Stimulated activated naive CD8-positive, alpha-beta T cell treated with anti-CD3 and anti-CD28 coated beads, Interleukin-15, amount 100 ng/mL, for 72 hours (primary cell): ENCODE results near the gene REEP2.

Source experiments
- ATAC-seq: fragments of 150-1000 bp; cut with Tn5 transposase; 2 replicates; pipeline ENCODE4 v1.10.0; 2021; ENCODE audit warnings: mild to moderate bottlenecking, moderate library complexity
- DNase-seq, 2 donors: peaks; one replicate each; pipeline ENCODE4 v3.0.0; 2021 to 2022
- H3K27ac Mint-ChIP-seq, 2 donors: one replicate each; pipeline ENCODE4 v1.8.0; 2022; ENCODE audit warnings: mild to moderate bottlenecking in 2 of 2, mixed read lengths in 2 of 2, moderate library complexity in 2 of 2
- H3K27me3 Mint-ChIP-seq: one replicate; pipeline ENCODE4 v1.8.0; 2022; ENCODE audit warnings: mixed read lengths
- H3K4me1 Mint-ChIP-seq: one replicate; pipeline ENCODE4 v1.8.0; 2022; ENCODE audit warnings: mild to moderate bottlenecking, mixed read lengths
- H3K4me3 Mint-ChIP-seq, 2 donors: one replicate each; pipeline ENCODE4 v1.8.0; 2022; ENCODE audit warnings: mild to moderate bottlenecking in 2 of 2, mixed read lengths in 2 of 2, moderate library complexity in 1 of 2
- H3K9me3 Mint-ChIP-seq, 2 donors: one replicate each; pipeline ENCODE4 v1.8.0; 2022; ENCODE audit warnings: mixed read lengths in 2 of 2

The REEP2 gene

DNA sequence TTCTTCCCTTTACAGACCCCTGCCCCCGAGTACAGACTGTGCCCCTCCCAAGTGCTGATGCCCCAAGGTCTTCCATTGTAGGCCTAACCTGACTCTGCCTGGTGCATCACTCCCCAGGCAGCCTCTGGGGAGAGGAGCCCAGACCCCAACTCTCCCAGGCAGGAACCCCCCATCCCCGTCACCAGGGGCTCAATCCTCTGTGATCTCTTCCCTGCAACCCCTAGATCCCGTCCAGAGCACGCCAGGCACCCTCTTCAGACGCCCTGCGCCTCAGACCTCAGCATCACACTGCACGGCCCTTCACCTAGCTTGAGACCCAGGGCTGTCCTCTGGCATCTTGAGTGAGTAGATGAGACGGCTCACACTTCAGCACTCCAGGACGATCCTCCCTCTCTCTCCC, 20.0 kb downstream of the REEP2 start:
- H3K4me1 Mint-ChIP-seq = peaks cover 60% of the 10 kb centered on the region
- H3K27ac Mint-ChIP-seq = peak overlapping the region; percentile 99 to 100
- DNase-seq = no peak
- peak overlapping the region; percentile 92 to 94 for H3K4me3 Mint-ChIP-seq
- ATAC-seq = peak; percentile 49
- no peaks in the 10 kb centered on the region for H3K27me3 Mint-ChIP-seq
- H3K9me3 Mint-ChIP-seq = no peaks in the 10 kb centered on the region

DNA sequence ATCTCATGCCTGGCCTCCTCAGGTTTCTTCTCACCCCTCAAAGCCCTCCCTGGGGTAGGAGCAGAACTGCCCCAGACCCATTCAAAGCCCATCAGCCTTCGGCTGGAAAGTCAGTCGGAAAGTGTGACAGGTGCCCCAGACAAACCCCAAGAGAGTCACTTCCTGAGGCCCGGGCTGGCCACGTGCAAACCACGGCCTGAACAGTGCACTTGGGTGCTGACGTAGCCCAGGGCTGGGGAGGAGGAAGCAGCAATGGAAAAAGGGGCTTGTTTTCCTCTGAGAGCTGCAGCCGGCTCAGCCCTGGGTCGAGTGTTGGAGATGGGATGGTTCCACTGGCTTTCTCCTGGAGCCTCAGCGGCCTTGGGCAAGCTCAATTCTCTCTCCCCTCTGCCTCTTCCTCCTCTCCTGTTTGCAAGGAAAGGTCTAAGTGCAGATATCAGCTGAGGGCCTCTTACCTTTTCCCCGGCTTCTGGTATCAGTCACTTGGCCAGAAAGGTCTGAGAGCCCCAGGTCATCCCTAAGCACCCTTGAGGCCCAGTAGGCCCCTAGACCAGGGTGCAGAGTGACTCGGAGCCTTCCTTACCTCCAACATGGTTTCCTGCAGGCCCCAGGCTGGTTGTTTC, 20.6 kb downstream of the REEP2 start:
- DNase-seq (peak; percentile 79 to 92), ATAC-seq (peak; percentile 87)
- H3K27ac Mint-ChIP-seq = peak overlapping the region; percentile 99 to 100
- peaks cover 61% of the 10 kb centered on the region for H3K4me1 Mint-ChIP-seq
- H3K27me3 Mint-ChIP-seq = no peaks in the 10 kb centered on the region
- peak overlapping the region; percentile 92 to 94 for H3K4me3 Mint-ChIP-seq
- H3K9me3 Mint-ChIP-seq = no peaks in the 10 kb centered on the region

DNA sequence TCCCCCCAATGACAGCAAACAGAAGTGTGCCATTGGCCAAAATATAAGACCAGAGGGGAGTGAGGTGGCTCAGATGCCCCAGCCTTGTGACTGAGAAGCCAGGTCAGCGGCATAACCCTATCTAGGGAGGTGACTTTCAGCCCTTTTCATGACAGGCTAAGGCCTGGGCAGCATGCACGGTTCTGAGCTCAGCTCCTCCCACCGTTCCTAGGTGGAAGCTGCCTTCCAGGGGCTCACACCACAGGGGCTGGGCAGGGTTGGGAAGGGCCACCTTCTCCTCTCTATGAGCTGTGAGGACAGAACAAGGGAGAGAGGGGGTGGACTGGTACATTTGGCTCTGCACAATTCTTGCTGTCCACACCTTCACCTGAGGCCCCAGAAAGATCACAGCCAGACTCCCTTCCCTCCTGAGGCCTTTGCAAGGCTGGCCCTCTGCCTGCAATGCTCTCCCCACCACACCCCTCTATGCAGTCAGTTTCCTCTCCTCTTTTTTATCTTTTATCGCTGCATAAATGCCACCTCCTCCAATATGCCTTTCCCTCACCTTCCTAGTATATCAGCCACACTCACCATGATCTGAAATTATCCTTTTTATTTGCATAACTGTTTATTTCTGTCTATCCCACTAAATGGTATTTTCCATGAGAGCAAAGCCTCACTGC, 21.3 kb downstream of the REEP2 start:
- ATAC-seq (no peak), DNase-seq (no peak)
- Mint-ChIP-seq H3K9me3 (no peaks in the 10 kb centered on the region), H3K4me1 (peaks cover 61% of the 10 kb centered on the region), H3K4me3 (peak overlapping the region; percentile 92 to 94), H3K27me3 (no peaks in the 10 kb centered on the region), H3K27ac (peak overlapping the region; percentile 99 to 100)

DNA sequence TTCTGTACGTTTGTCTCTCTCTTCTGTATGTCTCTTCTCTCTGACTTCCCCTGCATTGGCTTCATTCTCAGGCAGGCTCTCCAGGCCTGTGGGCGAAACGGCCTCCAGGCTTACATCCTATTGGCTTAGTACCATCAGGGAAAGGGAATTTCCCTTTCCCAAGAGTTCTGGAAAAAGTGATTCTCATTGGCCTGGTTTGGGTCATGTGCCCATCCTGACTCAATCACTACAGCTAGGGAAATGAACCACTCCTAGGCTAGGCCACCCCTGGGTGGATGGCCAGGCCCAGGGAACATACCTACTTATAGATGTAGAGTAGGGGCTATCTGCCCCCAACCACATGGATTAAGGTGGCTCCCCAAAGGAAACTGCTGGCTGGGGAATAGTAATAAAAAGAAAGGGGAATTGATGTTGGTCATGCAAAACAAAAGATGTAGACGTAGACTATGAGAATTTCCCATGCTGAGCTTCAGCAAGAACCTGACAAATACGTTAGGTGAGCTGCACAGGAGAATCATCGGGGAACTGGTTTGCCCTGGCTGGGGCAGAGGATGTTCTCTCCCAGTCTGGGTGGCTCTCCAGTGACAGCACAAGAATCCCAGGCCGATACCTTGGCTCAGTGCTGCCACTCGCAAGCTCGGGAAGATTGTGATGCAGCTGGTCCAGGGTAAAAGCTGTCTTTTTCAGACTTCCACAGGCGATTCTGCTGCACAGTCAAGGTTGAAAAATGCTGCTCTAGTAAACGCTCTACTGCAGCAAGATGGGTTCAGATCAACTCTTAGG, 22.7 kb downstream of the REEP2 start:
- Mint-ChIP-seq H3K4me3 (peak overlapping the region in 1 of 2 donors; percentile 16), H3K27ac (peak overlapping the region in 1 of 2 donors; percentile 73), H3K9me3 (no peaks in the 10 kb centered on the region), H3K27me3 (no peaks in the 10 kb centered on the region), H3K4me1 (peaks cover 64% of the 10 kb centered on the region)
- DNase-seq (no peak), ATAC-seq (no peak)

DNA sequence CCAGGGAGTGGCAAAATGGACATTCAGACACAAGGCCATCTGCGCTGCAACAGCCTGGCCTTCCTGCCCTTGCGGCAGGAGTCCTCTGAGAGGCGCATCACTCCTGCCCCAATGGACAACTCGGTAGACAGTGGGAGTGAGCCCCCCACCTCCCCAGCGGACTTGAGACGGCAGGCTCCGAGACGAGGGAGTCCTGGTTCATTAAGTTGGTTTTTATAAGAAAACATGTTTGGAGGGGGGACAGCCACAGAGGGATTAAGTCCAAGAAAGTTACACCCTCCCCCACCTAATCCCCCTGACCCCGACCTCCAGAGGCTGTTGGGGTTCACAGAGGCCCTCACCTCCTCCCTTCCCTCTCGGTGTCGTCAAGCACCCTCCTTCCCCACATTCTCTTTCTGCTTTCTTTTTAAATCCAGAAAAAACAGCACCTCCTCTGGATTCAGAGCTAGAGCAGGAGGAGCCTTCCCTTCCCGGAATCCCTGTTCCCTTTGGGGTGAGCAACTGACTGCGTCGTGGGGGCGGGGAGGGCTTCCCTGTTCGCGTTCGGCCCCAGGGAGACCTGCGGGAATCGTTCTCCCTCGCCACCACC, 24.7 kb downstream of the REEP2 start:
- ATAC-seq (no peak), DNase-seq (no peak)
- peak overlapping the region; percentile 96 to 97 for H3K27ac Mint-ChIP-seq
- H3K27me3 Mint-ChIP-seq = no peaks in the 10 kb centered on the region
- H3K9me3 Mint-ChIP-seq = no peaks in the 10 kb centered on the region
- peaks cover 68% of the 10 kb centered on the region for H3K4me1 Mint-ChIP-seq
- peak overlapping the region; percentile 87 to 91 for H3K4me3 Mint-ChIP-seq

DNA sequence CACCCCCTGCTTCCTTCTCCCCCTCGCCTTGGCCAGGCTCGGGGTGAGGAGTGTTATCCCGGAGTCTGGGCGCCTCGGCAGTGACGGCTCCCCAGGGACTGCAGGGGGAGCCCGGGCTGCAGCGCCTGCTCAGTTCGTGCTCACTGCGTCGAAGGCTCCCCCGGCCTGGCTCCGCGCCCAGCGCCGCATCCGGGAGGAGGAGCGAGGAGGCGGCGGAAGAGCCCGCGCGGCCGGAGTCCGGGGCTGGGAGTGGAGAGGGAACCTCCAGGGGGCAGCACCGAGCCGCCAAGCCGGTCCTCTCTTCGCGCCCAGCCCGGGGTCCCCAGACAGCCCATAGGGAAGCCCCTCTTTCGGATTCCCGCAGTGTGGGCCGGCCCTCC, 25.1 kb downstream of the REEP2 start:
- Mint-ChIP-seq H3K27me3 (no peaks in the 10 kb centered on the region), H3K4me3 (peak overlapping the region; percentile 87 to 91), H3K4me1 (peaks cover 68% of the 10 kb centered on the region), H3K9me3 (no peaks in the 10 kb centered on the region), H3K27ac (peak overlapping the region; percentile 96 to 97)
- DNase-seq = peak; percentile 95 to 96
- ATAC-seq = peak; percentile 64

DNA sequence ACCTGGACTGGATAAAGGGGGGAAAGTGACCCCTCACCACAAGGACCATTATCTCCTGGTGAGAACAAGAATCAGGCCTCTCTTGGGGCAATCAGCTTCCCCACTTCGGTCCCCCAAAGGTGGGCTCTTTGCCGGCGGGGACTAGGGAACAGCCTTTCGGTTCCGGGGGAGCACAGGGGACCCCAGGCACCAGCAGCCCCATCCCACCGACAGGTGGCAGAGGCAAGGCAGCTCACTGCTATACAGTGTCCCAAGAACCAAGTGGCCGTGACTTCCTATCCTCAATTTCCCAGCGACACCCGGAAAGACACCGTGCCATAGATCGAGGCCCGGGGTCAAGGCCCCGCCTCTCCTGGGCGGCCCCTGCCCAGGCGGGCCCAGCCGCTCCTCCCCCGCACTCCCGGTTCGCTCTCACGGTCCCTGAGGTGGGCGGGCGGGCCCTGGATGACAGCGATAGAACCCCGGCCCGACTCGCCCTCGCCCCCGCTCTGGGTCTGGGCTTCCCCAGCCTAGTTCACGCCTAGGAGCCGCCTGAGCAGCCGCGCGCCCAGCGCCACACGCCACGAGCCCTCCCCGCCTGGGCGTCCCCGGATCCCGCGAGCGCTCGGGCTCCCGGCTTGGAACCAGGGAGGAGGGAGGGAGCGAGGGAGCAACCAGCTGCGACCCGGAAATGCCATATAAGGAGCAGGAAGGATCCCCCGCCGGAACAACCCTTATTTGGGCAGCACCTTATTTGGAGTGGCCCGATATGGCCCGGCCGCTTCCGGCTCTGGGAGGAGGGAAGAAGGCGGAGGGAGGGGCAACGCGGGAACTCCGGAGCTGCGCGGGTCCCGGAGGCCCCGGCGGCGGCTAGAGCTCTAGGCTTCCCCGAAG, 25.8 kb downstream of the REEP2 start:
- ATAC-seq = peak; percentile 78
- peaks cover 61% of the 10 kb centered on the region for H3K4me1 Mint-ChIP-seq
- no peaks in the 10 kb centered on the region for H3K9me3 Mint-ChIP-seq
- H3K27ac Mint-ChIP-seq = peak overlapping the region; percentile 95 to 97
- H3K4me3 Mint-ChIP-seq = peak overlapping the region; percentile 87 to 91
- H3K27me3 Mint-ChIP-seq = no peaks in the 10 kb centered on the region
- DNase-seq = peak; percentile 97 to 98

DNA sequence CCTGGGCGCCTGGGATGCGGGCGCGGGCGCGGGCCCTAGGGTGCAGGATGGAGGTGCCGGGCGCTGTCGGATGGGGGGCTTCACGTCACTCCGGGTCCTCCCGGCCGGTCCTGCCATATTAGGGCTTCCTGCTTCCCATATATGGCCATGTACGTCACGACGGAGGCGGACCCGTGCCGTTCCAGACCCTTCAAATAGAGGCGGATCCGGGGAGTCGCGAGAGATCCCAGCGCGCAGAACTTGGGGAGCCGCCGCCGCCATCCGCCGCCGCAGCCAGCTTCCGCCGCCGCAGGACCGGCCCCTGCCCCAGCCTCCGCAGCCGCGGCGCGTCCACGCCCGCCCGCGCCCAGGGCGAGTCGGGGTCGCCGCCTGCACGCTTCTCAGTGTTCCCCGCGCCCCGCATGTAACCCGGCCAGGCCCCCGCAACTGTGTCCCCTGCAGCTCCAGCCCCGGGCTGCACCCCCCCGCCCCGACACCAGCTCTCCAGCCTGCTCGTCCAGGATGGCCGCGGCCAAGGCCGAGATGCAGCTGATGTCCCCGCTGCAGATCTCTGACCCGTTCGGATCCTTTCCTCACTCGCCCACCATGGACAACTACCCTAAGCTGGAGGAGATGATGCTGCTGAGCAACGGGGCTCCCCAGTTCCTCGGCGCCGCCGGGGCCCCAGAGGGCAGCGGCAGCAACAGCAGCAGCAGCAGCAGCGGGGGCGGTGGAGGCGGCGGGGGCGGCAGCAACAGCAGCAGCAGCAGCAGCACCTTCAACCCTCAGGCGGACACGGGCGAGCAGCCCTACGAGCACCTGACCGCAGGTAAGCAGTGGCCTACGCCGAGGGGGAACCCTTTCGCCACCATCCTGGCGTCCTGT, 26.6 kb downstream of the REEP2 start, which contains the start of gene EGR1:
Gene EGR1, plus strand, starts transcription at position 219 of the 864 bp plus-strand sequence. Its CDS starts 283 bp downstream, at position 502.
- ATAC-seq = peak; percentile 68
- DNase-seq = peak; percentile 94 to 96

DNA sequence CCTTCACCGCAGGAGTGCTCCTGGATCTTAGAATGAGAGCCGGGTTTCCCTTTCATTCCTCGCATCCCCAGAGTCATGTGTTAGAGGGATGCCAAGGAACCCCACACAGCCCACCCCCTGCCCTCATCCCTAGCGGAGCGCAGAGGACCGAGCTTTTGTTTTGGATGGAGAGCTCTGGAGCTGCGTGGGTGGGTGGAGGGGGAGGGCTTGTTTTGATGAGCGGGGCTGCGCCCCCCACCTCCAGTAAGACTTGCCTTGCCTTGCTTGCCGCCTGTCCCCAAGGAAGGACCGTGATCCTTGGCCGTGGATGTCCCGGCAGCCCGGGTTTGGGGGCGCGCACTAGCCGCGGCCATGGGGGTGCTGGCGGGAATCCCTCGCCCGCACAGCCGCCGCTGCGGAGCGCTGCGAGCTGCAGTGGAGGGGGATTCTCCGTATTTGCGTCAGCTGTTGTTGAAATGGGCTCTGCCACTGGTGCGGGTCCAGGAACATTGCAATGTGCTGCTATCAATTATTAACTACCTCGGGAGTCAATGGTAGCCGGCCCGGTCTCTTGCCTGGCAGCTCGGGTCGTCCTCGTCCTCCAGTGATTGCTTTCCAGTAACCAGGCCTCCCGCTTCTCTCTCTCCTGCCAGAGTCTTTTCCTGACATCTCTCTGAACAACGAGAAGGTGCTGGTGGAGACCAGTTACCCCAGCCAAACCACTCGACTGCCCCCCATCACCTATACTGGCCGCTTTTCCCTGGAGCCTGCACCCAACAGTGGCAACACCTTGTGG, 27.5 kb downstream of the REEP2 start:
- Mint-ChIP-seq H3K9me3 (no peaks in the 10 kb centered on the region), H3K27ac (peak overlapping the region; percentile 77 to 98), H3K27me3 (no peaks in the 10 kb centered on the region), H3K4me1 (peaks cover 44% of the 10 kb centered on the region), H3K4me3 (peak overlapping the region; percentile 87 to 91)
- ATAC-seq (no peak), DNase-seq (peak; percentile 33 to 38)

More for the DNA sequence above, 26.6 kb downstream of the REEP2 start, which contains the start of gene EGR1:
- Mint-ChIP-seq H3K27ac (peak within 1 kb of the TSS; percentile 95 to 98), H3K9me3 (no peaks in the 10 kb centered on the region), H3K4me3 (peak within 1 kb of the TSS; percentile 87 to 91), H3K4me1 (peaks cover 53% of the 10 kb centered on the region), H3K27me3 (no peaks in the 10 kb centered on the region)

DNA sequence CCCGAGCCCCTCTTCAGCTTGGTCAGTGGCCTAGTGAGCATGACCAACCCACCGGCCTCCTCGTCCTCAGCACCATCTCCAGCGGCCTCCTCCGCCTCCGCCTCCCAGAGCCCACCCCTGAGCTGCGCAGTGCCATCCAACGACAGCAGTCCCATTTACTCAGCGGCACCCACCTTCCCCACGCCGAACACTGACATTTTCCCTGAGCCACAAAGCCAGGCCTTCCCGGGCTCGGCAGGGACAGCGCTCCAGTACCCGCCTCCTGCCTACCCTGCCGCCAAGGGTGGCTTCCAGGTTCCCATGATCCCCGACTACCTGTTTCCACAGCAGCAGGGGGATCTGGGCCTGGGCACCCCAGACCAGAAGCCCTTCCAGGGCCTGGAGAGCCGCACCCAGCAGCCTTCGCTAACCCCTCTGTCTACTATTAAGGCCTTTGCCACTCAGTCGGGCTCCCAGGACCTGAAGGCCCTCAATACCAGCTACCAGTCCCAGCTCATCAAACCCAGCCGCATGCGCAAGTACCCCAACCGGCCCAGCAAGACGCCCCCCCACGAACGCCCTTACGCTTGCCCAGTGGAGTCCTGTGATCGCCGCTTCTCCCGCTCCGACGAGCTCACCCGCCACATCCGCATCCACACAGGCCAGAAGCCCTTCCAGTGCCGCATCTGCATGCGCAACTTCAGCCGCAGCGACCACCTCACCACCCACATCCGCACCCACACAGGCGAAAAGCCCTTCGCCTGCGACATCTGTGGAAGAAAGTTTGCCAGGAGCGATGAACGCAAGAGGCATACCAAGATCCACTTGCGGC, 28.2 kb downstream of the REEP2 start:
- DNase-seq (no peak), ATAC-seq (no peak)
- peak overlapping the region; percentile 77 to 98 for H3K27ac Mint-ChIP-seq
- peak overlapping the region; percentile 87 to 91 for H3K4me3 Mint-ChIP-seq
- peaks cover 37% of the 10 kb centered on the region for H3K4me1 Mint-ChIP-seq
- H3K27me3 Mint-ChIP-seq = no peaks in the 10 kb centered on the region
- no peaks in the 10 kb centered on the region for H3K9me3 Mint-ChIP-seq

DNA sequence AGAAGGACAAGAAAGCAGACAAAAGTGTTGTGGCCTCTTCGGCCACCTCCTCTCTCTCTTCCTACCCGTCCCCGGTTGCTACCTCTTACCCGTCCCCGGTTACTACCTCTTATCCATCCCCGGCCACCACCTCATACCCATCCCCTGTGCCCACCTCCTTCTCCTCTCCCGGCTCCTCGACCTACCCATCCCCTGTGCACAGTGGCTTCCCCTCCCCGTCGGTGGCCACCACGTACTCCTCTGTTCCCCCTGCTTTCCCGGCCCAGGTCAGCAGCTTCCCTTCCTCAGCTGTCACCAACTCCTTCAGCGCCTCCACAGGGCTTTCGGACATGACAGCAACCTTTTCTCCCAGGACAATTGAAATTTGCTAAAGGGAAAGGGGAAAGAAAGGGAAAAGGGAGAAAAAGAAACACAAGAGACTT, 28.9 kb downstream of the REEP2 start:
- Mint-ChIP-seq H3K9me3 (no peaks in the 10 kb centered on the region), H3K27ac (peak overlapping the region; percentile 77 to 98), H3K4me1 (peaks cover 37% of the 10 kb centered on the region), H3K27me3 (no peaks in the 10 kb centered on the region), H3K4me3 (peak overlapping the region; percentile 87 to 91)
- ATAC-seq (no peak), DNase-seq (no peak)

DNA sequence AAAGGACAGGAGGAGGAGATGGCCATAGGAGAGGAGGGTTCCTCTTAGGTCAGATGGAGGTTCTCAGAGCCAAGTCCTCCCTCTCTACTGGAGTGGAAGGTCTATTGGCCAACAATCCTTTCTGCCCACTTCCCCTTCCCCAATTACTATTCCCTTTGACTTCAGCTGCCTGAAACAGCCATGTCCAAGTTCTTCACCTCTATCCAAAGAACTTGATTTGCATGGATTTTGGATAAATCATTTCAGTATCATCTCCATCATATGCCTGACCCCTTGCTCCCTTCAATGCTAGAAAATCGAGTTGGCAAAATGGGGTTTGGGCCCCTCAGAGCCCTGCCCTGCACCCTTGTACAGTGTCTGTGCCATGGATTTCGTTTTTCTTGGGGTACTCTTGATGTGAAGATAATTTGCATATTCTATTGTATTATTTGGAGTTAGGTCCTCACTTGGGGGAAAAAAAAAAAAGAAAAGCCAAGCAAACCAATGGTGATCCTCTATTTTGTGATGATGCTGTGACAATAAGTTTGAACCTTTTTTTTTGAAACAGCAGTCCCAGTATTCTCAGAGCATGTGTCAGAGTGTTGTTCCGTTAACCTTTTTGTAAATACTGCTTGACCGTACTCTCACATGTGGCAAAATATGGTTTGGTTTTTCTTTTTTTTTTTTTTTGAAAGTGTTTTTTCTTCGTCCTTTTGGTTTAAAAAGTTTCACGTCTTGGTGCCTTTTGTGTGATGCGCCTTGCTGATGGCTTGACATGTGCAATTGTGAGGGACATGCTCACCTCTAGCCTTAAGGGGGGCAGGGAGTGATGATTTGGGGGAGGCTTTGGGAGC, 29.5 kb downstream of the REEP2 start:
- H3K27ac Mint-ChIP-seq = peak overlapping the region in 1 of 2 donors; percentile 98
- H3K27me3 Mint-ChIP-seq = no peaks in the 10 kb centered on the region
- H3K4me1 Mint-ChIP-seq = peaks cover 34% of the 10 kb centered on the region
- H3K9me3 Mint-ChIP-seq = no peaks in the 10 kb centered on the region
- no peak for ATAC-seq
- peak overlapping the region; percentile 87 to 91 for H3K4me3 Mint-ChIP-seq
- no peak for DNase-seq
